DND-41 (cell line): ENCODE measurements around the gene UVSSA.
"Not testable (repeated sequence)": the region's sequence is repeated elsewhere in the genome, so short reads cannot be mapped to it uniquely, and the experiment has no call there.

ENCODE experiments used
- ATAC-seq: fragments of 200-7000 bp; cut with Tn5 transposase; 3 replicates; pipeline ENCODE4 v1.9.1; 2021; ENCODE audit warnings: low read depth; ENCODE audit not compliant: insufficient read depth
- DNase-seq: peaks from one replicate; pipeline ENCODE4 v3.0.0-alpha.2; 2020
- H2AFZ ChIP-seq: 2 replicates; pipeline ENCODE4 v1.6.0; 2012; ENCODE audit warnings: low read depth, low read length
- H3K27ac ChIP-seq: 2 replicates; pipeline ENCODE4 v1.5.1; 2012; ENCODE audit warnings: low read length, inconsistent platforms
- H3K27me3 ChIP-seq: fragments of 200-600 bp; sonication (generic); 2 replicates; pipeline ENCODE4 v1.6.0; 2012; ENCODE audit warnings: low read length, mild to moderate bottlenecking, inconsistent platforms; ENCODE audit not compliant: insufficient read depth, poor library complexity
- H3K36me3 ChIP-seq: 2 replicates; pipeline ENCODE4 v1.5.1; 2012; ENCODE audit warnings: low read length, inconsistent platforms; ENCODE audit not compliant: insufficient read depth
- H3K4me1 ChIP-seq: 2 replicates; pipeline ENCODE4 v1.5.1; 2012; ENCODE audit warnings: mild to moderate bottlenecking, low read length; ENCODE audit not compliant: insufficient read depth
- H3K4me2 ChIP-seq: 2 replicates; pipeline ENCODE4 v1.6.0; 2012; ENCODE audit warnings: mild to moderate bottlenecking, moderate library complexity, low read length, inconsistent platforms; ENCODE audit not compliant: insufficient read depth
- H3K4me3 ChIP-seq, 2 experiments: fragments of 200-600 bp in 1 of 2; shearing (Covaris generic) in 1 of 2; 2 replicates each; pipeline ENCODE4 v1.5.1; 2012 to 2016; ENCODE audit warnings: inconsistent platforms in 2 of 2, low read length in 2 of 2, mild to moderate bottlenecking in 2 of 2, low read depth in 1 of 2, moderate library complexity in 1 of 2
- H3K79me2 ChIP-seq: 2 replicates; pipeline ENCODE4 v1.6.0; 2012; ENCODE audit warnings: low read length, inconsistent platforms; ENCODE audit not compliant: insufficient read depth
- H3K9ac ChIP-seq: 2 replicates; pipeline ENCODE4 v1.6.0; 2012; ENCODE audit warnings: low read depth, mild to moderate bottlenecking, inconsistent platforms, low read length, moderate library complexity
- H3K9me3 ChIP-seq: 2 replicates; pipeline ENCODE4 v1.5.1; 2012; ENCODE audit warnings: low read length, moderate library complexity, mild to moderate bottlenecking, inconsistent platforms; ENCODE audit not compliant: insufficient read depth, severe bottlenecking
- H4K20me1 ChIP-seq: 2 replicates; pipeline ENCODE4 v1.6.0; 2012; ENCODE audit warnings: low read length; ENCODE audit not compliant: insufficient read depth
- CTCF ChIP-seq: IDR thresholded peaks from 2 replicates; pipeline ENCODE4 v1.5.1; 2012; ENCODE audit warnings: borderline replicate concordance, low read length, moderate library complexity, mild to moderate bottlenecking; ENCODE audit not compliant: poor library complexity, severe bottlenecking; ENCODE audit errors: extremely low read depth
- EZH2 ChIP-seq: IDR thresholded peaks from 3 replicates; pipeline ENCODE4 v1.6.1; 2012; ENCODE audit warnings: borderline replicate concordance, low read depth, mild to moderate bottlenecking, moderate library complexity, low read length, inconsistent platforms; ENCODE audit not compliant: severe bottlenecking

The UVSSA gene

GRCh38 chr4:1331591-1332353 lies 15.2 kb upstream of the UVSSA start:
- Histone ChIP-seq H3K4me3 (no peak overlapping the region), H3K9ac (no peak overlapping the region), H4K20me1 (peaks cover 48% of the 10 kb centered on the region), H3K4me1 (no peaks in the 10 kb centered on the region), H3K9me3 (no peaks in the 10 kb centered on the region), H3K4me2 (no peak overlapping the region), H3K27ac (no peak overlapping the region), H3K27me3 (no peaks in the 10 kb centered on the region), H3K36me3 (peaks cover 82% of the 10 kb centered on the region), H2AFZ (no peak overlapping the region), H3K79me2 (peaks cover 29% of the 10 kb centered on the region)
- DNase-seq (no peak), ATAC-seq (no peak)
- TF ChIP-seq CTCF (no peak), EZH2 (no peak)

GRCh38 chr4:1332686-1333085 lies 14.3 kb upstream of the UVSSA start:
- Histone ChIP-seq H3K4me3 (no peak overlapping the region), H2AFZ (no peak overlapping the region), H3K9ac (no peak overlapping the region), H3K79me2 (peaks cover 33% of the 10 kb centered on the region), H3K4me1 (no peaks in the 10 kb centered on the region), H4K20me1 (peaks cover 50% of the 10 kb centered on the region), H3K4me2 (no peak overlapping the region), H3K9me3 (no peaks in the 10 kb centered on the region), H3K36me3 (peaks cover 82% of the 10 kb centered on the region), H3K27ac (no peak overlapping the region), H3K27me3 (no peaks in the 10 kb centered on the region)
- DNase-seq (no peak), ATAC-seq (no peak)
- no peak for TF ChIP-seq EZH2
- TF ChIP-seq CTCF: no peak

GRCh38 chr4:1333256-1333655 lies 13.8 kb upstream of the UVSSA start:
- H3K27me3 ChIP-seq: no peaks in the 10 kb centered on the region
- no peak for DNase-seq
- no peak overlapping the region for H3K27ac ChIP-seq
- no peak overlapping the region for H3K9ac ChIP-seq
- H3K4me3 ChIP-seq: no peak overlapping the region
- H3K9me3 ChIP-seq: no peaks in the 10 kb centered on the region
- H3K4me2 ChIP-seq: no peak overlapping the region
- ATAC-seq: no peak
- H3K4me1 ChIP-seq: no peaks in the 10 kb centered on the region
- peaks cover 47% of the 10 kb centered on the region for H4K20me1 ChIP-seq
- peaks cover 29% of the 10 kb centered on the region for H3K79me2 ChIP-seq
- no peak for TF ChIP-seq EZH2
- TF ChIP-seq CTCF: no peak
- peaks cover 82% of the 10 kb centered on the region for H3K36me3 ChIP-seq
- H2AFZ ChIP-seq: no peak overlapping the region

- DNase-seq, H3K4me3 ChIP-seq, H3K27ac ChIP-seq, H3K9ac ChIP-seq, H3K27me3 ChIP-seq, H3K4me2 ChIP-seq, H3K4me1 ChIP-seq, ATAC-seq, H3K9me3 ChIP-seq, H2AFZ ChIP-seq: not testable (repeated sequence)
- peaks cover 40% of the 10 kb centered on the region for H4K20me1 ChIP-seq
- H3K79me2 ChIP-seq: peaks cover 25% of the 10 kb centered on the region
- peaks cover 82% of the 10 kb centered on the region for H3K36me3 ChIP-seq
Observed at GRCh38 chr4:1333851-1334578, 13.0 kb upstream of the UVSSA start.
